GM13976 (cell line): Measurements from ENCODE around the gene SLC6A19.

Experiments used
- DNase-seq: peaks from one replicate; pipeline ENCODE4 v3.0.0; 2012; ENCODE audit warnings: low spot score
- in situ Hi-C: fragments of 300-500 bp; cut with MboI; formaldehyde crosslinking; loops from one replicate; pipeline ENCODE4 v1.12.0; 2022; ENCODE audit warnings: low sequenced_read_pairs, mixed read lengths, inconsistent platforms; ENCODE audit not compliant: unreplicated experiment
- TF ChIP-seq, protein P1 (sequence below): IDR thresholded peaks from 2 replicates; pipeline ENCODE4 v1.5.1; 2012; ENCODE audit warnings: borderline replicate concordance, mild to moderate bottlenecking; ENCODE audit not compliant: insufficient read depth; ENCODE audit errors: extremely low read depth, missing control alignments, control extremely low read depth

SLC6A19 gene

DNA sequence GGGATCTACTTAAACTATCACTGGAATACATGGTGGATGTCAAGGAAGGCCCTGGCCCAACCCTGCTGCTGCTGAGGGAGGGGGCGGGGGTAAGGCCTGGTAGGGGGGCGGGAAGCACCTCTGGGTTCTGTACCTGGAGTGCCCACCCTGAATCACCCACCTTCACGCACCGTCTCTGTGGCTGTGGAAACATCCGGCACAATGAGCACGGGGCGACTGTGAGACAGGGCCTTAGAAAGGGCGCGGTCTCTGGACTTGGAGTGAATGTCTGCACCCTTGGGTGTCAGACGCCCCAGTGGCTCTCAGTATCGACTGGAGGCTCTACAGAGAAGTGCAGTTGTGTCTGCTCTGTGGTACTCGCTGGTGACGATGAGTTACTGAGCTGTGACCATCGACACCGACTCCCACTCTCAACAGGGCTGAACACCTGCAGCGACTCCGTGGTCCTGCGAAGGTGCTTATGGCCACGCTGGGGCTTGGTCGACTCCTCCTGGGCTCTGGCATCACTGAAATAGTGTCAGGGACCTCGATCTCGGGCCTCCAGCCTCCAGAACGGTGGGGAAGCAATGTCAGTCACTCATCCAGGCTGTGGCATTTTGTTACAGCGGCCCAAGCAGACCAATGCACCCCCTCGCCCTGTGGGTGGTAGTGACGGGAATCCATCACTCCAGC, 25.5 kb upstream of the SLC6A19 start:
- in situ Hi-C loops: loop anchor here (10.0 kb wide), 1 partner anchor 469 kb away; no protein-coding TSS in a partner anchor
- no peak for DNase-seq
- TF ChIP-seq, protein P1, sequence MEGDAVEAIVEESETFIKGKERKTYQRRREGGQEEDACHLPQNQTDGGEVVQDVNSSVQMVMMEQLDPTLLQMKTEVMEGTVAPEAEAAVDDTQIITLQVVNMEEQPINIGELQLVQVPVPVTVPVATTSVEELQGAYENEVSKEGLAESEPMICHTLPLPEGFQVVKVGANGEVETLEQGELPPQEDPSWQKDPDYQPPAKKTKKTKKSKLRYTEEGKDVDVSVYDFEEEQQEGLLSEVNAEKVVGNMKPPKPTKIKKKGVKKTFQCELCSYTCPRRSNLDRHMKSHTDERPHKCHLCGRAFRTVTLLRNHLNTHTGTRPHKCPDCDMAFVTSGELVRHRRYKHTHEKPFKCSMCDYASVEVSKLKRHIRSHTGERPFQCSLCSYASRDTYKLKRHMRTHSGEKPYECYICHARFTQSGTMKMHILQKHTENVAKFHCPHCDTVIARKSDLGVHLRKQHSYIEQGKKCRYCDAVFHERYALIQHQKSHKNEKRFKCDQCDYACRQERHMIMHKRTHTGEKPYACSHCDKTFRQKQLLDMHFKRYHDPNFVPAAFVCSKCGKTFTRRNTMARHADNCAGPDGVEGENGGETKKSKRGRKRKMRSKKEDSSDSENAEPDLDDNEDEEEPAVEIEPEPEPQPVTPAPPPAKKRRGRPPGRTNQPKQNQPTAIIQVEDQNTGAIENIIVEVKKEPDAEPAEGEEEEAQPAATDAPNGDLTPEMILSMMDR: no peak

DNA sequence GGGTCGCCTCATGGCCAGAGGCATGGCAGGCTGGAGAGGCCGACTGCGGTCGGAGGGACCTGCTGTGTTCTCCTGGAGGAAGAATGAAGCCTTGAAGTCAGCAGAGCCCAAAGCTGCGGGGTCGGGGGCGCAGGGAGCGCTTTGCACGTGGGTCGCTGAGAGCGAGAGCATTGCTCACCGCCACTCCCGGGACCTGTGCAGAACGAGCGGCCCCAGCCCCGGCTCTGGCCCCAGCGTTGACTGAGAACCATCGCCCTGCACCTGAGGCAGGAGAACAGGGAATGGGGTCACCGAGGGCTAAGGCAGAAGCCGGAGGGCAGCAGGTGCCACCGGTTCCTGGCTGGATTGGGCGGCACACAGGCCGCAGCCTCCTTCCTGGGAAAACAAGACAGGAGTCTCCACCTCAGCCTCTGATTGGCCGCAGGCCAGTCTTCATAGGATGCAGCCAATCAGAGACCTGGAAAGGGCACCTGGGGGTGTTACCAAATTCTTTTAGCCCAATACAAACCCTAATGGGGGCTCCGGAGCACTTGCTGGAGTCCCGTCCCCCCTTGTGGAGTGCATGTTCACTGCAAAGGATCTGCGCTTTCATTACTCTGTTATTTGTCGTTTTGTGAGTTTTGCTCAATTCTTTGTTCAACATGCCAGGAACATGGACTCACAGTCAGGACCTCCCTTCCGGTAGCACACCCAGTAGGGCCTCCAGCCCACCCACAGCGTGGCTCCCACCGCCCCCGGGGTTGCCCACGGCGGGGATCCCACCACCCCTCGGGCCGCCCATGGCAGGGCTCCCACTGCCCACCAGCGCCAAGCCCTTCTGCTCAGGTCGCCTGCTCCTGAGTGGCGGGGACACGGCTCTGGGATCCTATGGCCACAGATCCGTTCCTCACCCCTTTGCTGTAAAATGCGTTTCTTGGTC, 24.7 kb upstream of the SLC6A19 start:
- in situ Hi-C loops: loop anchor here (10.0 kb wide), 1 partner anchor 468 kb away; no protein-coding TSS in a partner anchor
- DNase-seq: no peak
- TF ChIP-seq, protein P1: no peak

GRCh38 chr5:1177826-1178528, 23.4 kb upstream of the SLC6A19 start:
- TF ChIP-seq, protein P1: no peak
- no peak for DNase-seq
- in situ Hi-C loops: loop anchor here (10.0 kb wide), 1 partner anchor 467 kb away; no protein-coding TSS in a partner anchor

DNA sequence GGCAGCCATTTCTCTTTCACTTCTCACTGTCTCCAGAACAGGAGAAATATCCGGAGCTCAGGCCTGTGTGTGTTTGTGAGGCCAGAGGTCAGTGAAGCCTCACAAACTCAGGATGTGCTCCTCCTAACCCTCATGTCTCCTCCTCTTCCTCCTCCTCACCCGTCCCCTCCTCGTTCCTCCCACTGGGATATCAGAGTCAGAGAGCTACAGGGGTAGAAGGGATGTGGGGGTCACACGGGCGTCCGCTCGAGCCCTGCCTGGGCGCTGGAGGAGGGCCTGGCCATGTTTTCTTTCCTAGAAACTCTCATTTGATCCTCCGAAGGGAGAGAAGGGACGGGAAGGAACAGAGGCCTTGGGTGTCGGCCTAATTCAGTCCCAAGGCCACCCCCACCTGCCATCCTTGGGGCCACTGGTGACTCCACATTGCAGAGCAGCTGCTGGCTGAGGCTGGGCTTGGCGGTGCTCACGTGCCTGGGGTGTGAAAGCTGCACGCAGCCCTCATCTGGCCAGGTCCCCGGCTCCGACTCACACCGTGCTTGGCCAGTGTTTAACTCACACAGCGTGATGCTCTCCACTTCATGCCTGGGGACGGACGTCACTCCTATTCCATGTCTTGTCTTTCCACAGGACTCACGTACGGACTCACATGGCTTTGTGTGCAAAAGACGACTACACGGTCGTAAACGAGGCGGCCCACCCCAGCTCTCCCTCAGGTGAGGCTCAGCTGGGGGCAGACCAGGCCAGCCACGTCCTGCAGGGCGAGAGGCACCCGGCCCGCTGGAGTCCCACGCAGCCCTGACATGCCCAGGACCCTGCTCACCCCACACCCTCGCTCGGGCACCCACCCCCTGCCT, 22.6 kb upstream of the SLC6A19 start:
- DNase-seq: no peak
- in situ Hi-C loops: loop anchor here (10.0 kb wide), 1 partner anchor 466 kb away; no protein-coding TSS in a partner anchor
- TF ChIP-seq, protein P1: no peak

DNA sequence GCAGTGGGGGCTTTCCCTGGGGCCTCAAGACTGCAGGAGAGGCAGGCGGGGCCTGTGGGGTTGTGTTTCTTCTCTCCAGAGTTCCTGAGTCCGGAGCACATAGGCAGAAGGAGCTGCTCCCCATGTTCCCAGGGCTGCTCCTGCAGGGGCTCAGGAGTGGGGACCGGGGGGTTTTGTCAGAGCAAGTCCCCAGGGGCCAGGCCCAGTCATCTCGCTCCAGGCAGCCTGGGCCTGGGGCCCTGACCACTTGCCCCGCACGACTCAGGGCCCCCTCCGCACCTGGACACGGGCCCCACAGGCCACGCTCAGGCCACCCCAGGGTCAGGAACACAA, 22.0 kb upstream of the SLC6A19 start:
- TF ChIP-seq, protein P1: no peak
- no peak for DNase-seq
- in situ Hi-C loops: loop anchor here (10.0 kb wide), 1 partner anchor 465 kb away; no protein-coding TSS in a partner anchor
